ENCODE data around the gene CAMK2A. TPM values are rescaled to one million over a fixed set of nuclear protein-coding genes. Genes with fewer than 3 reads are reported as not detected.
A peak's percentile ranks its signal among the peaks of the same experiment; 100 is the strongest.

CAMK2A gene
- polyA plus RNA-seq, 6 donors from 2014 or later: not detected

GRCh38 chr5:150246835-150247234 lies 42.7 kb downstream of the CAMK2A start:
- Mint-ChIP-seq H3K4me3 (peak overlapping the region in 2 of 8 donors; percentile 35 to 75), H3K36me3 (no peaks in the 10 kb centered on the region), H3K27ac (peak overlapping the region in 1 of 6 donors; percentile 42), H3K9me3 (peaks cover 0 to 1% (median 0%) of the 10 kb centered on the region in 7 donors), H3K4me1 (no peaks in the 10 kb centered on the region), H3K27me3 (peaks cover 3 to 40% (median 10%) of the 10 kb centered on the region in 3 donors)
- no peak for DNase-seq
- ATAC-seq (ENCODE audit: low read depth in 2 of 2): no peak

DNA sequence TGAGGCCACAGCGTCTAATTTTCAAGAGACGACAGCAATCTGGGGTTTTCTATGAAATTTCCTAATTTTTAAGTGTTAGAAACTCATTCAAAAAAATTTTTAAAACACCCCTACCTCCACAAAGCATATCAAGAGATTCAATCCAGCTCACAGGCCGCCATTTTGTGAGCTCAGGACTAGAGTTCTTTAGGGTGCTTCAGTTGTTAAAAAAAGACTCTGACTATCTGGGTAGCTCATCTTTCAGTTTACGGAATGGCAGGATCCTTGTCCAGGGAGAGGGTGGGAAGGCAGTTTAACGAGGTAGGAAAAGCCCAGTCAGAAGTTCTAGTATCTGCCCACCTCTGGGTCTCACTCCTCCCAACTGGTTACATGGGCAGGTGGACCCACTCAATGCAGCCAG lies 43.1 kb downstream of the CAMK2A start:
- no peaks in the 10 kb centered on the region for H3K36me3 Mint-ChIP-seq
- H3K4me1 Mint-ChIP-seq: no peaks in the 10 kb centered on the region
- peaks cover 0 to 1% (median 0%) of the 10 kb centered on the region in 7 donors for H3K9me3 Mint-ChIP-seq
- H3K27ac Mint-ChIP-seq: no peak overlapping the region
- DNase-seq (no peak), ATAC-seq (ENCODE audit: low read depth in 2 of 2) (no peak)
- H3K4me3 Mint-ChIP-seq: no peak overlapping the region
- H3K27me3 Mint-ChIP-seq: peaks cover 3 to 43% (median 14%) of the 10 kb centered on the region in 3 donors

DNA sequence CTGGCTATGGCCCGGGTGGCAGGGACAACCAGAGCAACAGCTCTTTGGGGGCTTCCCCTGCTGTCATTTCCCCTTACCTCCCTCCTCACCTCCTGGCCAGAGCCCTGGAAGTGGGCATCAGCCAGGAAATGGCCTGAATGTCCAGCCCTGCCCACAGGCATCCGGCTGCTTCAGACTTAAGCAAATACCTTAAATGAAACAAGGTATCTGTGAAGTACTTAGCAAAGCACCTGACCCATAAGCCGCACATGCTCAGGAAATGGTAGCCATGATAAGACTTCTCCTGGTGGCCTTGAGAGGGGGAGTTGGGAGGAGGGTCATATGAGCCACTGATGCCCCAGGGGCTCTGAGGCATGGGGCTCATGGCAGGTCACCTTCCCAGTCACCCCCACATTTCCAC lies 43.8 kb downstream of the CAMK2A start:
- H3K27me3 Mint-ChIP-seq: peaks cover 3 to 43% (median 18%) of the 10 kb centered on the region in 3 donors
- ATAC-seq (ENCODE audit: low read depth in 2 of 2) (no peak), DNase-seq (no peak)
- H3K27ac Mint-ChIP-seq: no peak overlapping the region
- H3K4me1 Mint-ChIP-seq: no peaks in the 10 kb centered on the region
- no peak overlapping the region for H3K4me3 Mint-ChIP-seq
- peaks cover 0 to 1% (median 0%) of the 10 kb centered on the region in 7 donors for H3K9me3 Mint-ChIP-seq
- H3K36me3 Mint-ChIP-seq: no peaks in the 10 kb centered on the region

DNA sequence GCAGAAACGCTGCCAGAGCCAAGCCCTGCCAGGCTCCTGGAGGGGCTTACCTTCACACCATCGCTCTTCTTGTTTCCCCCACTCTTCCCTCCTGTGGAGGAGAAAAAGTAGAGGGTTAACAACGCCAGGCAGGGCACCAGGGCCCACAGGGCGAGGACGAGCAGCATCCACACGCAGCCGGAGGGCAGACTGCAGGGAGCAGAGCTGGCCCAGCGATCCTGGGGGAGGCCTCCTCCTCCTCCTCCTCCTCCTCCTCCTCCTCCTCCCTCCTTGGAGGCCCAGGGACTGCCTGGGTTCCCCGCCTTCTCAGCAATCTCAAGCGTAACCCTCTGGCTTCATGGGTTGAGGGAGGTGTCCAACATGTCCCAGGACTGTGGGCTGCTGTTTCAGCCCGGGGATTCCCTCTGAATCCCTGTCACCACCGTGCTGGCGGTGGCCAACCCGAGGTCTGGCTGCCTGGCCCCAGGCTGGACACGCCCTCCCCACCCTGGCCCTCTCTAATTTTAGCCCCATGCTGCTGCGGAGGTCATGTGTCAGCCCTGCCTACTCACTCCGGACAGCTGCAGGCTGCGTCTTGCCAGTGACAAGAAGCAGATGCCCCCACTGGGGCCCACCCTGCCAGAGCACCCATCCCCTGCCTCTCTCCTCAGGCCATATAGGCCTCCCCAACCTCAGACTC lies 44.3 kb downstream of the CAMK2A start:
- Mint-ChIP-seq H3K27me3 (peaks cover 3 to 43% (median 17%) of the 10 kb centered on the region in 3 donors), H3K27ac (no peak overlapping the region), H3K4me3 (no peak overlapping the region), H3K36me3 (no peaks in the 10 kb centered on the region), H3K4me1 (no peaks in the 10 kb centered on the region), H3K9me3 (peaks cover 0 to 1% (median 0%) of the 10 kb centered on the region in 7 donors)
- no peak for ATAC-seq (ENCODE audit: low read depth in 2 of 2)
- no peak for DNase-seq

- H3K4me3 Mint-ChIP-seq: peak overlapping the region in 1 of 8 donors; percentile 77
- DNase-seq (no peak), ATAC-seq (ENCODE audit: low read depth in 2 of 2) (no peak)
- H3K27me3 Mint-ChIP-seq: peaks cover 0 to 32% (median 8%) of the 10 kb centered on the region in 3 donors
- H3K36me3 Mint-ChIP-seq: no peaks in the 10 kb centered on the region
- H3K4me1 Mint-ChIP-seq: no peaks in the 10 kb centered on the region
- H3K27ac Mint-ChIP-seq: no peak overlapping the region
- no peaks in the 10 kb centered on the region for H3K9me3 Mint-ChIP-seq
Observed at GRCh38 chr5:150244209-150244608, 45.4 kb downstream of the CAMK2A start.

- no peaks in the 10 kb centered on the region for H3K36me3 Mint-ChIP-seq
- H3K27ac Mint-ChIP-seq: no peak overlapping the region
- H3K9me3 Mint-ChIP-seq: no peaks in the 10 kb centered on the region
- DNase-seq (no peak), ATAC-seq (ENCODE audit: low read depth in 2 of 2) (no peak)
- no peak overlapping the region for H3K4me3 Mint-ChIP-seq
- H3K27me3 Mint-ChIP-seq: peaks cover 0 to 27% (median 8%) of the 10 kb centered on the region in 3 donors
- no peaks in the 10 kb centered on the region for H3K4me1 Mint-ChIP-seq
Observed at GRCh38 chr5:150243590-150243989, 46.0 kb downstream of the CAMK2A start.

GRCh38 chr5:150242251-150242894 lies 47.2 kb downstream of the CAMK2A start:
- no peaks in the 10 kb centered on the region for H3K36me3 Mint-ChIP-seq

DNA sequence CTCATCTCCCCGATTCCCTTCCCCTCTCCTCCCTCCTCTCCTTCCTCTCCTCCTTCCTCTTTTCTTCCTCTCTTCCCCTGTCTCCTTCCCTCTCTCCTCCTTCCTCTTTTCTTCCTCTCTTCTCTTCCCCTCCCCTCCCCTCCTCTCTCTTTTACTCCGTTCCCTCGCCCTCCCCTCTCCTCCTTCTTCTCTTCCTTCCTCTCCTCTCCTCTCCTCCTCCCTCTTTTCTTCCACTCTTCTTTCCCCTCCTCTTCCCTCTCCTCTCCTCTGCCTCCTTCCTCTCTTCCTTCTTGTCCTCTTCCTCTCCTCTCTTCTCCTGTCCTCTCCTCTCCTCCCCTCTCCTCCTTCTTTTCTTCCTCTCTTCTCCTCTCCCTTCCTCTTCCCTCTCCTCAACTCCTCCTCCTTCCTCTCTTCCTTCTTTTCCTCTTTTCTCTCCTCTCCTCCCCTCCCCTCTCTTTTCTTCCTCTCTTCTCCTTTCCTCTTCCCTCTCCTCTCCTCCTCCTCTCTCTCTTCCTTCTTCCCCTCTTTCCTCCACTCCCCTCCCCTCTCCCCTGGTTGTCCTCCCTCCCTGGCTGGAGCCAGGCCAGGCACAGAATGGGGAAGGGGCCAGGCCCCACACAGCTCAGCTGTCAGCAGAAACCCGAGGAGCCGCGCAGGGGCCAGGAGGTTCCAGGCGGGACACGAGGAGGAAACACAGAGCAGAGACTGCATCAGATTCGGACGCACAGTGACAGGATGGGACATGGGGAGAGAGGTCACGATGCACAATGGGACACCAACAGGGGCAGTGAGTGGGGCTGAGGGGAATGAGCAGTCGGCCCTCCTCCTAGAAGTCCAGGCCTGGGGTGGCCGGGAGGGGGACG lies 48.0 kb downstream of the CAMK2A start:
- Mint-ChIP-seq H3K4me3 (no peak overlapping the region), H3K27me3 (peaks cover 0 to 17% (median 8%) of the 10 kb centered on the region in 3 donors), H3K36me3 (no peaks in the 10 kb centered on the region), H3K27ac (peak overlapping the region in 1 of 6 donors; percentile 30), H3K9me3 (no peaks in the 10 kb centered on the region), H3K4me1 (no peaks in the 10 kb centered on the region)
- DNase-seq (no peak), ATAC-seq (ENCODE audit: low read depth in 2 of 2) (no peak)

More at GRCh38 chr5:150242251-150242894, 47.2 kb downstream of the CAMK2A start:
- peaks cover 0 to 23% (median 8%) of the 10 kb centered on the region in 3 donors for H3K27me3 Mint-ChIP-seq
- H3K4me3 Mint-ChIP-seq: no peak overlapping the region
- no peaks in the 10 kb centered on the region for H3K4me1 Mint-ChIP-seq
- H3K9me3 Mint-ChIP-seq: no peaks in the 10 kb centered on the region
- no peak overlapping the region for H3K27ac Mint-ChIP-seq
- DNase-seq: no peak
- ATAC-seq (ENCODE audit: low read depth in 2 of 2): no peak

DNA sequence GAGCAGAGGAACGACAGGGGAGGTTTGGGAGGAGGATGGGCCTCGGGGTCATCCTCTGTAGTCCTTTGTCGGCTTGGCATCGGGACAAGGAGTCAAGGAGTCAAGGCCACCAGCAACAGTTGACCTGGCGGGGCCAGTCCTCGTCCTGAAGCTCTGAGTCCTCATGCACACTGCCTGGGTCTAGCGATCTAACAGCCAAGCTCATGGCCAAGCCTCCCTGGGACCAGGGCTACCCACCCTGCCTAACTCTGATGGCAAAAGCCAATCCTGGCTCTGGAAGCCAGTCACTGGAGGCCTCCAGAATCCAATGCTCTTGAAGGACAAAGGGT lies 49.8 kb downstream of the CAMK2A start:
- H3K9me3 Mint-ChIP-seq: no peaks in the 10 kb centered on the region

GRCh38 chr5:150239099-150239793 lies 50.3 kb downstream of the CAMK2A start:
- Mint-ChIP-seq H3K36me3 (no peaks in the 10 kb centered on the region), H3K27ac (no peak overlapping the region), H3K4me1 (no peaks in the 10 kb centered on the region), H3K9me3 (no peaks in the 10 kb centered on the region), H3K4me3 (peak overlapping the region in 1 of 8 donors; percentile 25), H3K27me3 (peaks cover 0 to 11% (median 8%) of the 10 kb centered on the region in 3 donors)
- DNase-seq: no peak
- ATAC-seq (ENCODE audit: low read depth in 2 of 2): no peak

More for the DNA sequence above, 49.8 kb downstream of the CAMK2A start:
- H3K27ac Mint-ChIP-seq: no peak overlapping the region
- H3K27me3 Mint-ChIP-seq: peaks cover 0 to 11% (median 8%) of the 10 kb centered on the region in 3 donors
- ATAC-seq (ENCODE audit: low read depth in 2 of 2) (no peak), DNase-seq (no peak)
- no peak overlapping the region for H3K4me3 Mint-ChIP-seq
- no peaks in the 10 kb centered on the region for H3K4me1 Mint-ChIP-seq
- no peaks in the 10 kb centered on the region for H3K36me3 Mint-ChIP-seq

- Mint-ChIP-seq H3K27me3 (peaks cover 0 to 11% (median 8%) of the 10 kb centered on the region in 3 donors), H3K27ac (no peak overlapping the region), H3K4me1 (no peaks in the 10 kb centered on the region), H3K4me3 (no peak overlapping the region), H3K36me3 (no peaks in the 10 kb centered on the region), H3K9me3 (no peaks in the 10 kb centered on the region)
- DNase-seq (no peak), ATAC-seq (ENCODE audit: low read depth in 2 of 2) (no peak)
Observed at GRCh38 chr5:150238646-150239045, 50.9 kb downstream of the CAMK2A start.

GRCh38 chr5:150236981-150237754 lies 52.4 kb downstream of the CAMK2A start:
- H3K36me3 Mint-ChIP-seq: no peaks in the 10 kb centered on the region
- peak overlapping the region in 1 of 6 donors; percentile 68 for H3K27ac Mint-ChIP-seq
- ATAC-seq (ENCODE audit: low read depth in 2 of 2): no peak
- H3K4me3 Mint-ChIP-seq: no peak overlapping the region
- H3K4me1 Mint-ChIP-seq: no peaks in the 10 kb centered on the region
- H3K27me3 Mint-ChIP-seq: peaks cover 0 to 8% (median 5%) of the 10 kb centered on the region in 3 donors
- DNase-seq: no peak
- no peaks in the 10 kb centered on the region for H3K9me3 Mint-ChIP-seq

All from naive B cell (primary cell).